GM23338 (cell line): ENCODE results near the gene CES2. TPM values are rescaled to one million over a fixed set of nuclear protein-coding genes. Genes with fewer than 3 reads are reported as not detected.

Source experiments
- ATAC-seq: fragments of 200-7000 bp; cut with Tn5 transposase; 3 replicates; pipeline ENCODE4 v1.9.1; 2020
- DNase-seq: peaks from one replicate; pipeline ENCODE4 v3.0.0-alpha.2; 2015; ENCODE audit warnings: low spot score
- H2AFZ ChIP-seq: fragments of 200-600 bp; sonication (generic); 2 replicates; pipeline ENCODE4 v1.8.0; 2016; ENCODE audit warnings: antibody characterized with exemption, mild to moderate bottlenecking, moderate library complexity
- H3F3A ChIP-seq: fragments of 200-600 bp; sonication (generic); replicated peaks from 2 replicates; pipeline ENCODE4 v1.8.0; 2017; ENCODE audit warnings: antibody characterized with exemption, mixed run types, low read depth
- H3K27ac ChIP-seq: fragments of 200-600 bp; sonication (generic); 2 replicates; pipeline ENCODE4 v1.6.1; 2016; ENCODE audit warnings: low read depth
- H3K27me3 ChIP-seq: fragments of 200-600 bp; sonication (generic); 2 replicates; pipeline ENCODE4 v1.8.0; 2016; ENCODE audit warnings: mild to moderate bottlenecking, mixed run types, moderate library complexity; ENCODE audit not compliant: insufficient read depth
- H3K36me3 ChIP-seq: fragments of 200-600 bp; sonication (generic); 2 replicates; pipeline ENCODE4 v1.8.0; 2016; ENCODE audit warnings: mild to moderate bottlenecking; ENCODE audit not compliant: insufficient read depth
- H3K4me1 ChIP-seq: fragments of 200-600 bp; sonication (generic); 2 replicates; pipeline ENCODE4 v1.8.0; 2016; ENCODE audit warnings: mild to moderate bottlenecking, moderate library complexity; ENCODE audit not compliant: insufficient read depth
- H3K4me2 ChIP-seq: fragments of 200-600 bp; sonication (generic); 2 replicates; pipeline ENCODE4 v1.7.1; 2017; ENCODE audit warnings: mixed run types
- H3K4me3 ChIP-seq: fragments of 200-600 bp; sonication (generic); 2 replicates; pipeline ENCODE4 v1.6.1; 2016; ENCODE audit warnings: mixed run types
- H3K79me2 ChIP-seq: fragments of 200-600 bp; sonication (generic); replicated peaks from 2 replicates; pipeline ENCODE4 v1.8.0; 2017; ENCODE audit warnings: mild to moderate bottlenecking; ENCODE audit not compliant: insufficient read depth
- H3K9me2 ChIP-seq: fragments of 200-600 bp; sonication (generic); 2 replicates; pipeline ENCODE4 v1.8.0; 2017; ENCODE audit not compliant: insufficient read depth
- H4K20me1 ChIP-seq: fragments of 200-600 bp; sonication (generic); replicated peaks from 2 replicates; pipeline ENCODE4 v1.8.0; 2017; ENCODE audit warnings: mild to moderate bottlenecking; ENCODE audit not compliant: insufficient read depth
- H3K27ac Mint-ChIP-seq: 2 replicates; pipeline ENCODE4 v1.8.0; 2020; ENCODE audit warnings: inconsistent platforms, mild to moderate bottlenecking, moderate library complexity, mixed read lengths
- H3K27me3 Mint-ChIP-seq: 3 replicates; pipeline ENCODE4 v1.8.0; 2022; ENCODE audit warnings: low read depth, mild to moderate bottlenecking, moderate library complexity, mixed read lengths, inconsistent platforms; ENCODE audit not compliant: insufficient read depth, poor library complexity
- H3K36me3 Mint-ChIP-seq: 3 replicates; pipeline ENCODE4 v1.8.0; 2021; ENCODE audit warnings: low read depth, mild to moderate bottlenecking, inconsistent platforms, moderate library complexity, mixed read lengths
- H3K4me1 Mint-ChIP-seq: 3 replicates; pipeline ENCODE4 v1.8.0; 2020; ENCODE audit warnings: mild to moderate bottlenecking, inconsistent platforms, mixed read lengths
- H3K4me3 Mint-ChIP-seq: 3 replicates; pipeline ENCODE4 v1.8.0; 2021; ENCODE audit warnings: moderate library complexity, mild to moderate bottlenecking, inconsistent platforms, mixed read lengths
- H3K9me3 Mint-ChIP-seq: 3 replicates; pipeline ENCODE4 v1.8.0; 2020; ENCODE audit warnings: moderate library complexity, mild to moderate bottlenecking, inconsistent platforms, mixed read lengths
- CREB1 ChIP-seq: fragments of 250-450 bp; sonication (Bioruptor Pico); IDR thresholded peaks from 2 replicates; pipeline ENCODE4 v1.5.0; 2020; ENCODE audit warnings: low read depth, mild to moderate bottlenecking, moderate library complexity
- ETS1 ChIP-seq: IDR thresholded peaks from 2 replicates; pipeline ENCODE4 v1.6.1; 2016; ENCODE audit warnings: antibody characterized with exemption
- EZH2 ChIP-seq: fragments of 200-600 bp; sonication (generic); IDR thresholded peaks from one replicate; pipeline ENCODE4 v1.8.0; 2017; ENCODE audit warnings: antibody characterized with exemption, mild to moderate bottlenecking, low read depth; ENCODE audit not compliant: unreplicated experiment
- EZH2phosphoT487 ChIP-seq: fragments of 200-600 bp; sonication (generic); IDR thresholded peaks from one replicate; pipeline ENCODE4 v1.8.1; 2018; ENCODE audit warnings: antibody characterized with exemption; ENCODE audit not compliant: unreplicated experiment
- NANOG ChIP-seq: IDR thresholded peaks from 2 replicates; pipeline ENCODE4 v1.6.1; 2016; ENCODE audit warnings: antibody characterized with exemption, borderline replicate concordance
- STAT1 ChIP-seq: IDR thresholded peaks from one replicate; pipeline ENCODE4 v1.6.1; 2016; ENCODE audit warnings: antibody characterized with exemption; ENCODE audit not compliant: unreplicated experiment
- ZNF114 ChIP-seq: fragments of 250-450 bp; sonication (Bioruptor Pico); IDR thresholded peaks from 2 replicates; pipeline ENCODE4 v1.5.0; 2020; ENCODE audit warnings: mild to moderate bottlenecking, moderate library complexity
- ZNF331 ChIP-seq: fragments of 250-450 bp; sonication (Bioruptor Pico); IDR thresholded peaks from 2 replicates; pipeline ENCODE4 v1.5.0; 2020; ENCODE audit warnings: low read depth, mild to moderate bottlenecking, moderate library complexity
- polyA plus RNA-seq: library from polyadenylated mRNA; unstranded; fragments of >200 nt; fragmentation: Nextera tagmentation; extraction: Ambion mirVana; gene quantifications from 2 replicates; pipeline ENCODE4 v1.2.1, GENCODE V29; 2016
- total RNA-seq: library from RNA; depleted of rRNA; stranded (reverse); fragments of >200 nt; shearing (Covaris generic); gene quantifications from 2 replicates; pipeline ENCODE4 v1.2.3, GENCODE V29; 2014
- TF ChIP-seq, protein P1 (sequence below): IDR thresholded peaks from one replicate; pipeline ENCODE4 v1.6.1; 2018; ENCODE audit warnings: antibody characterized with exemption; ENCODE audit not compliant: unreplicated experiment
- TF ChIP-seq, protein P2 (sequence below): fragments of 250-450 bp; sonication (Bioruptor Pico); IDR thresholded peaks from 2 replicates; pipeline ENCODE4 v1.5.0; 2020; ENCODE audit warnings: mild to moderate bottlenecking, moderate library complexity

Gene CES2
- total and polyA plus RNA-seq, 2 experiments from 2014 or later, result 5.0 to 9.3 TPM

DNA sequence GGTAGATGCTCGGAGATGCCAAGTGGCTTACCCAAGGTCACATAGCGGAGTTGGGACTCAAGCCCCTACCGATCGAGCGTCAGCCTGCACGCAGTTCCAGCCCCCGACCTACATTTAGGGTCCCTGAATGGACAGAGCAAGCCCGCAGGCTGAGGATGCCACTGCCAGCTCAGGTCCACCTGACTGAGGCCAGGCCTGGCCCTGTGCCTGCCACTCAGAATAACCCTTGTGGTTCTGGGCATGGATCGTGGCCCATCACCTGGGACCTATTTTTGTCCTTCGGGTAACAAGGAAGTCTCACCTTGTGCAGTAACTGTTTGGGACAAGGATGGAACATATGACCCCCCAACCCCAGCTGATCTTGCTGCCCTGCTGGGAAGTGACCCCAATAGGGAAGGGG, 33.7 kb upstream of the CES2 start:
- Mint-ChIP-seq H3K9me3 (no peaks in the 10 kb centered on the region; the same call in 2 of the 3 replicates), H3K4me1 (peaks cover 12% of the 10 kb centered on the region), H3K36me3 (no peaks in the 10 kb centered on the region), H3K27ac (no peak overlapping the region), H3K4me3 (no peak overlapping the region), H3K27me3 (peaks cover 12% of the 10 kb centered on the region)
- DNase-seq (no peak), ATAC-seq (no peak)
- Histone ChIP-seq H3K4me3 (no peak overlapping the region), H3K9me2 (no peaks in the 10 kb centered on the region), H3K4me1 (peaks cover 8% of the 10 kb centered on the region; the same call in 1 of the 2 replicates), H3K27ac (no peak overlapping the region), H3K79me2 (no peaks in the 10 kb centered on the region), H3K4me2 (no peak overlapping the region), H3F3A (no peaks in the 10 kb centered on the region), H2AFZ (no peak overlapping the region), H4K20me1 (no peaks in the 10 kb centered on the region), H3K36me3 (no peaks in the 10 kb centered on the region), H3K27me3 (no peaks in the 10 kb centered on the region)
- TF ChIP-seq, protein P1, sequence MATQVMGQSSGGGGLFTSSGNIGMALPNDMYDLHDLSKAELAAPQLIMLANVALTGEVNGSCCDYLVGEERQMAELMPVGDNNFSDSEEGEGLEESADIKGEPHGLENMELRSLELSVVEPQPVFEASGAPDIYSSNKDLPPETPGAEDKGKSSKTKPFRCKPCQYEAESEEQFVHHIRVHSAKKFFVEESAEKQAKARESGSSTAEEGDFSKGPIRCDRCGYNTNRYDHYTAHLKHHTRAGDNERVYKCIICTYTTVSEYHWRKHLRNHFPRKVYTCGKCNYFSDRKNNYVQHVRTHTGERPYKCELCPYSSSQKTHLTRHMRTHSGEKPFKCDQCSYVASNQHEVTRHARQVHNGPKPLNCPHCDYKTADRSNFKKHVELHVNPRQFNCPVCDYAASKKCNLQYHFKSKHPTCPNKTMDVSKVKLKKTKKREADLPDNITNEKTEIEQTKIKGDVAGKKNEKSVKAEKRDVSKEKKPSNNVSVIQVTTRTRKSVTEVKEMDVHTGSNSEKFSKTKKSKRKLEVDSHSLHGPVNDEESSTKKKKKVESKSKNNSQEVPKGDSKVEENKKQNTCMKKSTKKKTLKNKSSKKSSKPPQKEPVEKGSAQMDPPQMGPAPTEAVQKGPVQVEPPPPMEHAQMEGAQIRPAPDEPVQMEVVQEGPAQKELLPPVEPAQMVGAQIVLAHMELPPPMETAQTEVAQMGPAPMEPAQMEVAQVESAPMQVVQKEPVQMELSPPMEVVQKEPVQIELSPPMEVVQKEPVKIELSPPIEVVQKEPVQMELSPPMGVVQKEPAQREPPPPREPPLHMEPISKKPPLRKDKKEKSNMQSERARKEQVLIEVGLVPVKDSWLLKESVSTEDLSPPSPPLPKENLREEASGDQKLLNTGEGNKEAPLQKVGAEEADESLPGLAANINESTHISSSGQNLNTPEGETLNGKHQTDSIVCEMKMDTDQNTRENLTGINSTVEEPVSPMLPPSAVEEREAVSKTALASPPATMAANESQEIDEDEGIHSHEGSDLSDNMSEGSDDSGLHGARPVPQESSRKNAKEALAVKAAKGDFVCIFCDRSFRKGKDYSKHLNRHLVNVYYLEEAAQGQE, result no peak
- TF ChIP-seq ZNF331 (CRISPR knock-in tag), result no peak

GRCh38 chr16:66902648-66903543, 32.4 kb upstream of the CES2 start:
- Histone ChIP-seq H3K4me1 (peaks cover 8% of the 10 kb centered on the region; the same call in 1 of the 2 replicates), H3K36me3 (no peaks in the 10 kb centered on the region), H4K20me1 (no peaks in the 10 kb centered on the region), H3K4me3 (no peak overlapping the region), H3K4me2 (no peak overlapping the region), H3K9me2 (no peaks in the 10 kb centered on the region), H3K27ac (no peak overlapping the region), H3F3A (no peaks in the 10 kb centered on the region), H3K27me3 (no peaks in the 10 kb centered on the region), H2AFZ (no peak overlapping the region), H3K79me2 (no peaks in the 10 kb centered on the region)
- no peak overlapping the region for H3K4me3 Mint-ChIP-seq
- H3K4me1 Mint-ChIP-seq, result peaks cover 12% of the 10 kb centered on the region
- no peaks in the 10 kb centered on the region for H3K36me3 Mint-ChIP-seq
- peaks cover 16% of the 10 kb centered on the region for H3K27me3 Mint-ChIP-seq
- DNase-seq, result no peak
- H3K27ac Mint-ChIP-seq, result no peak overlapping the region
- ATAC-seq, result no peak
- H3K9me3 Mint-ChIP-seq, result no peaks in the 10 kb centered on the region; the same call in 2 of the 3 replicates
- TF ChIP-seq STAT1, result no peak
- no peak for TF ChIP-seq ZNF331 (CRISPR knock-in tag)
- TF ChIP-seq NANOG, result no peak
- TF ChIP-seq, protein P2, sequence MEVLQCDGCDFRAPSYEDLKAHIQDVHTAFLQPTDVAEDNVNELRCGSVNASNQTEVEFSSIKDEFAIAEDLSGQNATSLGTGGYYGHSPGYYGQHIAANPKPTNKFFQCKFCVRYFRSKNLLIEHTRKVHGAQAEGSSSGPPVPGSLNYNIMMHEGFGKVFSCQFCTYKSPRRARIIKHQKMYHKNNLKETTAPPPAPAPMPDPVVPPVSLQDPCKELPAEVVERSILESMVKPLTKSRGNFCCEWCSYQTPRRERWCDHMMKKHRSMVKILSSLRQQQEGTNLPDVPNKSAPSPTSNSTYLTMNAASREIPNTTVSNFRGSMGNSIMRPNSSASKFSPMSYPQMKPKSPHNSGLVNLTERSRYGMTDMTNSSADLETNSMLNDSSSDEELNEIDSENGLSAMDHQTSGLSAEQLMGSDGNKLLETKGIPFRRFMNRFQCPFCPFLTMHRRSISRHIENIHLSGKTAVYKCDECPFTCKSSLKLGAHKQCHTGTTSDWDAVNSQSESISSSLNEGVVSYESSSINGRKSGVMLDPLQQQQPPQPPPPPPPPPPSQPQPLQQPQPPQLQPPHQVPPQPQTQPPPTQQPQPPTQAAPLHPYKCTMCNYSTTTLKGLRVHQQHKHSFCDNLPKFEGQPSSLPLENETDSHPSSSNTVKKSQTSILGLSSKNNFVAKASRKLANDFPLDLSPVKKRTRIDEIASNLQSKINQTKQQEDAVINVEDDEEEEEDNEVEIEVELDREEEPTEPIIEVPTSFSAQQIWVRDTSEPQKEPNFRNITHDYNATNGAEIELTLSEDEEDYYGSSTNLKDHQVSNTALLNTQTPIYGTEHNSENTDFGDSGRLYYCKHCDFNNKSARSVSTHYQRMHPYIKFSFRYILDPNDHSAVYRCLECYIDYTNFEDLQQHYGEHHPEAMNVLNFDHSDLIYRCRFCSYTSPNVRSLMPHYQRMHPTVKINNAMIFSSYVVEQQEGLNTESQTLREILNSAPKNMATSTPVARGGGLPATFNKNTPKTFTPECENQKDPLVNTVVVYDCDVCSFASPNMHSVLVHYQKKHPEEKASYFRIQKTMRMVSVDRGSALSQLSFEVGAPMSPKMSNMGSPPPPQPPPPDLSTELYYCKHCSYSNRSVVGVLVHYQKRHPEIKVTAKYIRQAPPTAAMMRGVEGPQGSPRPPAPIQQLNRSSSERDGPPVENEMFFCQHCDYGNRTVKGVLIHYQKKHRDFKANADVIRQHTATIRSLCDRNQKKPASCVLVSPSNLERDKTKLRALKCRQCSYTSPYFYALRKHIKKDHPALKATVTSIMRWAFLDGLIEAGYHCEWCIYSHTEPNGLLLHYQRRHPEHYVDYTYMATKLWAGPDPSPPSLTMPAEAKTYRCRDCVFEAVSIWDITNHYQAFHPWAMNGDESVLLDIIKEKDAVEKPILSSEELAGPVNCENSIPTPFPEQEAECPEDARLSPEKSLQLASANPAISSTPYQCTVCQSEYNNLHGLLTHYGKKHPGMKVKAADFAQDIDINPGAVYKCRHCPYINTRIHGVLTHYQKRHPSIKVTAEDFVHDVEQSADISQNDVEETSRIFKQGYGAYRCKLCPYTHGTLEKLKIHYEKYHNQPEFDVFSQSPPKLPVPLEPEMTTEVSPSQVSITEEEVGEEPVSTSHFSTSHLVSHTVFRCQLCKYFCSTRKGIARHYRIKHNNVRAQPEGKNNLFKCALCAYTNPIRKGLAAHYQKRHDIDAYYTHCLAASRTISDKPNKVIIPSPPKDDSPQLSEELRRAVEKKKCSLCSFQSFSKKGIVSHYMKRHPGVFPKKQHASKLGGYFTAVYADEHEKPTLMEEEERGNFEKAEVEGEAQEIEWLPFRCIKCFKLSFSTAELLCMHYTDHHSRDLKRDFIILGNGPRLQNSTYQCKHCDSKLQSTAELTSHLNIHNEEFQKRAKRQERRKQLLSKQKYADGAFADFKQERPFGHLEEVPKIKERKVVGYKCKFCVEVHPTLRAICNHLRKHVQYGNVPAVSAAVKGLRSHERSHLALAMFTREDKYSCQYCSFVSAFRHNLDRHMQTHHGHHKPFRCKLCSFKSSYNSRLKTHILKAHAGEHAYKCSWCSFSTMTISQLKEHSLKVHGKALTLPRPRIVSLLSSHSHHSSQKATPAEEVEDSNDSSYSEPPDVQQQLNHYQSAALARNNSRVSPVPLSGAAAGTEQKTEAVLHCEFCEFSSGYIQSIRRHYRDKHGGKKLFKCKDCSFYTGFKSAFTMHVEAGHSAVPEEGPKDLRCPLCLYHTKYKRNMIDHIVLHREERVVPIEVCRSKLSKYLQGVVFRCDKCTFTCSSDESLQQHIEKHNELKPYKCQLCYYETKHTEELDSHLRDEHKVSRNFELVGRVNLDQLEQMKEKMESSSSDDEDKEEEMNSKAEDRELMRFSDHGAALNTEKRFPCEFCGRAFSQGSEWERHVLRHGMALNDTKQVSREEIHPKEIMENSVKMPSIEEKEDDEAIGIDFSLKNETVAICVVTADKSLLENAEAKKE (CRISPR knock-in tag), result no peak
- TF ChIP-seq EZH2, result no peak
- no peak for TF ChIP-seq ZNF114 (CRISPR knock-in tag)
- no peak for TF ChIP-seq CREB1 (CRISPR knock-in tag)
- TF ChIP-seq ETS1, result no peak
- TF ChIP-seq EZH2phosphoT487, result no peak
